ENCODE results near the gene CORO6.

DNA sequence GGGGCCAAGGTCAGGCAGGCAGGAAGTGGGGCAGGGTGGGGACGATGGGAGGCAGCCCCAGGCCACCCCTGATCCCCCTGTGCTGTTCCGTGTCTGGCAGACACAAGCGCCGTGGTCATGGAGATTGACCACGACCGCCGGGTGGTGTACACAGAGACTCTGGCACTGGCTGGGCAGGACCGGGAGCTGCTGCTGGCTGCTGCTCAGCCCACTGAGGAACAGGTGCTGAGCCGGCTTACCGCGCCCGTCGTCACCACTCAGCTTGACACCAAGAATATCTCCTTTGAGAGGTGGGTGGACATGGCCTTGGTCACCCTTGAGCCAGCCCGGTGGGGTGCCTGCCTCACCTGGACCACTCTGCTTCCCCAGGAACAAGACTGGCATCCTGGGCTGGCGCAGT, 13.7 kb downstream of the CORO6 start:
- TF ChIP-seq EZH2 (IDR thresholded peaks at IDR 0.05; ENCODE audit: insufficient read depth, poor library complexity, severe bottlenecking) (no peak), EZH2phosphoT487 (IDR thresholded peaks at IDR 0.05; ENCODE audit: insufficient read depth, low read depth) (no peak)

All from GM23248 (cell line).